ENCODE measurements around the gene KIF2C.
"Not testable (repeated sequence)": the region's sequence is repeated elsewhere in the genome, so short reads cannot be mapped to it uniquely, and the experiment has no call there.

Gene KIF2C

GRCh38 chr1:44776730-44777068 lies 37.1 kb downstream of the KIF2C start:
- DNase-seq = no peak

GRCh38 chr1:44777547-44777946 lies 37.9 kb downstream of the KIF2C start:
- no peak for DNase-seq

GRCh38 chr1:44777969-44778635 lies 38.5 kb downstream of the KIF2C start:
- no peak for DNase-seq

DNA sequence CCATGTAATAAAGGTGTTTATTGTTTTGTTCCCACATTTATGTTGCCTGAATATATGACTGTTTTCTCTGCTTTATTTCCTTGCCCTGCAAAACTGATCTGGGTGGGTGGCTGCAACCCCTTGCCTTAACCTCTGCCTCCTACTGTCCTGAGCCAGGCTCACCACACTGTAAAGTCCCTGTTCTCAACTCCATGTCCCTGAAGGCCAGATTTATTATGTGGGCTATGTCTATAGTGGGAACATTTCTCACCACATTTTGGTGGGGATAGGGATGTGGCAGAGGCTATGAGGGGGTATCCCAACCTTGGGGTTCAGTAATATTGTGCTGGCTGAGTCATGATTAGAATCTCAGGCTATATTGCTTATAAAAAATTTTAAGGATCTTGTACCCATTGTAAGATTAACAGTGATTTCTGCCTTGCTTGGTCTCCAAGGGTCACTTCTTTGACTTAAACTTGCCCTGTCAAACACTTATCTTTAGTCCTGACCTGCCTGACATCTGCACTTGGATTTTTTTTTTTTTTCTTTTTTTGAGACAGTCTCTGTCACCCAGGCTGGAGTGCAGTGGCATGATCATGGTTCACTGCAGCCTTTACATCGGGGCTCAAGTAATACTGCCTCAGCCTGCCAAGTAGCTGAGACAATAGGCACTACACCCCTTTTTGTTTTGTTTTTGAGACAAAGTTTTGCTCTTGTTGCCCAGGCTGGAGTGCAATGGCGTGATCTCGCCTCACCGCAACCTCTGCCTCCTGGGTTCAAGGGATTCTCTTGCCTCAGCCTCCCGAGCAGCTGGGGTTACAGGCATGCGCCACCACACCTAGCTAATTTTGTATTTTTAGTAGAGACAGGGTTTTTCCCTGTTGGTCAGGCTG lies 39.3 kb downstream of the KIF2C start:
- DNase-seq = no peak

DNA sequence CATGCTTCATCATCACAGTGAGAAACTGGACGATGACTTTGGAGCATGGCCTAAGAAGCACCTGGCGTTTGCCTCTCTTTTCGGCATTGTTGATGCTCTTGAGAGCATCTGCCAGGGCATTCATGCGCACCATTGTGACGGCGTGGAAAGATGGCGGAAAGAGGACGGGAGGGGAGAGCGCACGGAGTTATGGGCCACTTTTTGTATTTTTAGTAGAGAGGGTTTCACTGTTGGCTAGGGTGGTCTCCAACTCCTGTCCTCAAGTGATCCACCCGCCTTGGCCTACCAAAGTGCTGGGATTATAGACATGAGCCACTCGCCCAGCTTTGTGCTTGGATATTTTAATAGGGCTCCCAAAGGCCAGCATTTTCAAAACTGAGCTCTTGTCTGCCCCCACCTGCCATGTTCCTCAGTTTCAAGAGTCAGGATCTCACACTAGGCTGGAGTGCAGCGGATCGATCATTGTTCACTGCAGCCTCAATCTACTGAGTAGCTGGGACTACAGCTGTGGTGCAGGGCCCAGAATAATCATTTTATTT lies 41.0 kb downstream of the KIF2C start:
- DNase-seq = no peak

DNA sequence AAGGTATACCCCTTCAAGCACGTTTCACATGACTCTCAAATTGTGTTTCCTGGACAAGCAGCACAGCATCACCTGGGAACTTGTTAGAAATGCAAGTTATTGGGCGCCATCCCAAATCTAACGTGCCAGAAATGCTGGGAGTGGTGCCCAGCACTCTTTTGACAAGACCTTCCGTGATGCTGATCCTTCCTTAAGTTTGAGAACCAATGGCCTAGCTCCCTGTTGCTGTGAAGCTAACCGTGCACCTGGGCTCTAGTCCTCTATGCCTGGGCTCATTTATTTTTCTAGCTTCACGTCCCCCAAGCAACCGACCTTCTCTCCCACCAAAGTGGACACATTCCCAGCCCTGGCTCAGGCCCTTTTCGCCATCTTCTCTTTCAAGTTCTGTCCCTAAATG lies 44.1 kb downstream of the KIF2C start:
- no peak for DNase-seq

DNA sequence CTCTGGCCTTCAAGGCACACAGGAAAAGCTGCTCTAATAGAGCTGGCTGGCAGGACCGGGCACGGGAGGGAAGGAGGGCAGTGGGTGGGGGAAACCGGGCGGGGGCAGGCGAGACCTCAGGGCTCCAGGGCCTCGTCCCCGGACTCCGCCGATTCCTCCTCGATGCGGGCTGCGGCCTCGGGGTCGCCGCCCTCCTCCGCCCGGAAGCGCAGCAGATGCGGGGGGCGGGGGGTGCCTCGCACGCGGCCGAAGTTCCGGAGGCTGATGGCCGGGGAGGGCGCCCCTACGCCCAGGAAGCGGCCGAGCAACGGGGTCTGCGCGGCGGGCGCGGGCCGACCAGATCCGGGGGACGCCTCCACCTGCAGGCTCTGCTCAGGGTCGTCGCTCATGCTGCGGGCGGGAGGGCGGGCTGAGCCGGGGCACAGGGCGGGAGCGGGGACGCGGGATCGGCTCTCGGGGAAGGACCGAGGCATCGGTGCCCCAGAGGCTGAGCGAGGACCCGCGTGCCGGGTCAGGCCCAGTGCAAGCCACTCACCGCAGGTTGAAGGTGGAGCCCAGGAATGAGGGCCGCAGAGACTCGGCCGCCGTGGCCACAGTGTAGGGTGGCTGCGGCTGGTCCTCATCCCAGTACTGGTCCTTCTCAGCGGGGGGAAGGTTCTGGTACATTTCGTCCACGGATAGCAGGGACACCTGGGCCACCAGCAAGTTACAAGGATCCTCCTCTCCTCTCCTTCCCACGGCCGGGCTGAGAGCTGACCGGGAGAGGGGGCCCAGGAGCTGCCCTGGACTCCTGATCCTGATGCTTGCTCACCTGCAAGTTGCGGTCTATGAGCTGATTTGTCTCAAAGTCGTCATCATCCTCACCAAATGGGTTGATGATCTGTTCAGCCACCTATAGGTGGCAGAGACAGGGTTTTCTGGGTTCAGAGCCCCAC lies 44.7 kb downstream of the KIF2C start:
- no peak for DNase-seq

GRCh38 chr1:44785029-44785380 lies 45.4 kb downstream of the KIF2C start:
- no peak for DNase-seq

DNA sequence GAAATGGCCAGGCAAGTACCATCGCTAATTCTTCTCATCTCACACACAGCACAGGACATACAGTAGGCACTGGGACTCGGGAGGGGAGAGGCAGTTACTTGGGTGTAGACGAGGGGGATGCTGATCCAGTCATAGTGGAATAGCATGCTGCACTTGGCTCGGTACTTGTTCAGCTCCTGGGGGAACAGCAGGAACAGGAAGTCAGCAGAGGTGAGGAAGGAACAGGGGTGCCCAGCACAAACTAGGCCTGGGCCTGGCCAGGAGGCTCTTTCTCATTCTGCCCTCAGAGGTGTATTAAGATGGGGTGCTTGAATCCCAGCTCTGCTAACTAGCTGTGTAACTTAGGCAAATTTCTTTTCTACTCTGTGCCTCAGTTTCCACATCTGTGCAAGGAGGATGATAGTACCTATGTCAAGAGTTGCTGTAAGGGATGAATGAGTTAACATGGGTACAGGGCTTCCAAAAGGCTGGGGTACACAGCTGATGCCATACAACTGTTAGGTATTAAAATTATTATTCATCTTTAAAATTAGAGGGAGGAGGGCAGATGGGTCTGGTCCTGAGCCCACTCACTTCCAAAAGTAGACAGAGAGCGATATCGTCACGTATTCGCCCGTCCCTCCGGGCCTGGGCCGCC lies 46.0 kb downstream of the KIF2C start:
- DNase-seq = no peak

DNA sequence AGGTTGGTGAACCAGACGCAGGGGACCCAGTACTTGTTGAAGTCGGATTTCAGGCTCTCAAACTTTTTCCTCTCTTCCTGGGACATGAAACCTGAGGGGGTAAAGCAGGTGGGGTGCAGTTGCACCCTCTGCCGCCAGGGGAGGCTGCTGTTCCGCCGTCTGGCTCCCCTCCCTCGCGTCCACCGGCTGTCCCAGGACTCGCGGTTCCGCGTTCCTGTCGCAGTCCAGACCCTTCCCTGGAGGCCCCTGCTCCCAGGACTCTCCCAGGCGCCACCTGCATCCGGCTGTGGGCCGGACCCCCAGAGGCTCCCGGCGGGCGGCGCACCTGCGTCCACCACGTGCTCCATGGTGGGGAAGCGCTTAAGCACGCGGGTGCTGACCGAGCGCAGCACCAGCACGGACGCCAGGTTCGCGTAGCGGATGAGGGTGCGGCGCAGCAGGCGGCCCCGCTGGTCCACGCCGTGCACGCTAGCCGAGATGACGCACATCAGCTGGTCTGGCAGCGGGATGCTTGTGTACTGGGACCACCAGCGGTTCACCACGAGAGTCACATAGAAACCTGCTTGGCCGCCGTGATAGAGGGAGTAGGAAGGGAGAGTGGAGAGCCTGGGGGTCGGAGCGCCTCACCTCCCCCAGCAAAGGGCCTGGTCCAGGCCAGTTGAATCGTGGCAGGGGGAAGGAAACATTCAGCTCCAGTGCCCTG lies 46.7 kb downstream of the KIF2C start:
- DNase-seq = no peak

- DNase-seq = no peak
Measured at GRCh38 chr1:44786841-44787426, 47.3 kb downstream of the KIF2C start.

DNA sequence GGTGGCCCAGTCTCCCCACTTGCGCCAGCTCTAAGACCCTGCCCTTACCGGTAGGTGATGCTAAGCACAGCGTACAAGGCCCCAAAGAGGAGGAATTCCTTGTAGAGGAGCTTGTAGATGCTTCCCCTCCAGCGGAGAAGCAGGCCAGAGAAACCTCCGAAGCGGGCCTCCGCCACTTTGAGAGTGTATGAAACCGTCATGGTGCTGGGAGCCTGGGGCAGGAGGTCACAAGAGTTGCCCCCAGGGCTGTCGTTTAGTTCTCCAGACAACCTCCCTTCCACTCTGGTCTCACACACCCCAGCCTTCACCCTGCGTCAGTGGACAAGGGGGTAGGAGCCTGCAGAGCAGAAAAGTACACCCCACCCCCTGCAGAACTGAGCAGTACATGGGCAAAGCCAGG lies 47.9 kb downstream of the KIF2C start:
- DNase-seq = no peak

- no peak for DNase-seq
Measured at GRCh38 chr1:44788120-44788860, 48.7 kb downstream of the KIF2C start, which contains the start of gene BEST4. TSS of gene BEST4 (minus strand) at chr1:44788170. CDS start at chr1:44787705, 465 bp downstream.

DNA sequence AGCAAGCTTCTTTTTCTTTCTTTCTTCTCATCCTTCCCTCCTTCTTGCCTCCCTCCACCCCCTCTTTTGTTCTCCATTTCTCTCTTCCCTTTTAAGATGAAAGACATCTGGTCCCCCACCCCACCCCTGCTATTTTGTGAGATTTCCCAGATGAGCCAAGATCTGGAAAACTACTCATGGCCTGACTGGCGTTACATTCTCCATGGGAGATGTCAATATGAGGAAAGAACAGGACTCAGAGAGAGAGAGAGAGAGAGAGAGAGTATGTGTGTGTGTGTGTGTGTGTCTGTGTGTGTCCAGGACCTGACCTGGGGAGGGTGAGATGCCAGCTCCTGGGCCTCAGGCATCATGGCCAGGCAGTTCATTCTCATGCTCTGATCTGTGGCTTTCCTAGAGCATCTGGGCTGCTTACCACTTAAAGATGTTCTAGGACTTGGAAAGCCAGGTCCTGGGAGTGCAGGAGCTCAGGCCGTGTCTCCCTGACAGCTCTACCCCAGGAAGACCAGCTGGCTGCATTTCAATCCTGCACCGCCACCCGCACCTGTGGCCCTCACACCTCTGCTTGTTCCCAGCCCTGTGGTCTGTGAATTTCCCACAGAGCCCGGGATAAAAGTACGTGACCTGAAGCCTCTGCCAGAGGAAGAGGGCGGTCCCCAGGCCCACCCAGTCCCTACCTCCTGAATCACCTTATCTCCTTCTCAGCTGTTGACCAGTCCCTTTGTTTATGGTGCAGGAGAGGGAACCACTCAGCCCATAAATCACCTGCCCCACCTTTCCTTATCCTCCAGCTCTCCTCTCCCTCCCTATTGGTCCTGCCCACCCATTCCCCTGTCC lies 51.5 kb downstream of the KIF2C start:
- DNase-seq = no peak

- no peak for DNase-seq
Measured at GRCh38 chr1:44792736-44793502, 53.3 kb downstream of the KIF2C start.

GRCh38 chr1:44797886-44798285 lies 58.2 kb downstream of the KIF2C start:
- not testable (repeated sequence) for DNase-seq

DNA sequence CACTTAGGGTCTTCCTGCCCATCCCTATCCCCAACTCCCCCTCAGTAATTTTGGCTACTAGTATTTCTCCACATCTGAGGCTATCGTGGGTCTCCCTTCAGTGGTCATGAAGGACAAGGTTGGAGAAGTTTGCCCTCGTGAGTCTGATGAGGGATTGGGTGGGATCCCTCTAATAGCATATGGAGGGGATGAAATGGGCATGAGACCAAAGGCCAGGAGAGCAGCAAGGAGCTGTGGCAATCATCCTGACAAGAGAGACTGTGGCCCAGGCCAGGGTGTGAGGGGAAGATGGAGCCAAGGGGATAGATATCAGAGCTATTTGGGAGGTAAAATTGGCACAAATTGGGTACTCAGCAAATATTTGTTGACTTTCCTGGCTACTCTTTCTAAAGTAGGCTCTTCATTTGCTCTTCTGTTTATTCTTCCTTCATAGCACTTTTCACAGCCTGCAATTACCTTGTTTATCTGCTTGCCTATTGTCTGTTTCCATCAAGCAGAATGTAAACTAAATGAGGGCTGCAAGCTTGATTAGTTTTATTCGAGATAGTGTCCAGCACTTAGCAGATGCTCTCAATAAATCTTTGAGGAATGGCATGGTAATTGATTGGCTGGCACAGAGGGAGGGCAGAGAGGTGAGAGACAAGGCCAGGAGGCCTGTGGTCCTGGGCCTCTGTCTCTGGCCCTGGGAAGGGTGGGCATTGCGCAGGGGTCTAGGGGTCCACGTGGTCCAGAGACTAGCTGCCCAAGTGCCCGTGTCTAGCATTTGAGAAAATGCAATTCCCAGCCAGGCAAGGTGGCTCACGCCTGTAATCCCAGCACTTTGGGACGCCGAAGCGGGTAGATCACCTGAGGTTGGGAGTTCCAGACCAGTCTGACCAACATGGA lies 59.1 kb downstream of the KIF2C start:
- no peak for DNase-seq
